HUES64 (cell line): ENCODE measurements around the gene IGF2R.

Experiments used
- H3K27ac ChIP-seq: 2 replicates; pipeline ENCODE4 v1.7.0; 2013; ENCODE audit warnings: low read depth, low read length, inconsistent platforms
- H3K27me3 ChIP-seq: 2 replicates; pipeline ENCODE4 v1.6.1; 2013; ENCODE audit warnings: mild to moderate bottlenecking, low read length; ENCODE audit not compliant: insufficient read depth
- H3K36me3 ChIP-seq: 2 replicates; pipeline ENCODE4 v1.6.1; 2013; ENCODE audit warnings: mild to moderate bottlenecking, low read length; ENCODE audit not compliant: insufficient read depth
- H3K4me1 ChIP-seq: 2 replicates; pipeline ENCODE4 v1.6.1; 2013; ENCODE audit warnings: mild to moderate bottlenecking, low read length, moderate library complexity; ENCODE audit not compliant: insufficient read depth
- H3K4me3 ChIP-seq: 2 replicates; pipeline ENCODE4 v1.5.1; 2013; ENCODE audit warnings: mild to moderate bottlenecking, low read length, moderate library complexity
- H3K9ac ChIP-seq: 2 replicates; pipeline ENCODE4 v1.6.1; 2013; ENCODE audit warnings: mild to moderate bottlenecking, low read depth, low read length
- H3K9me3 ChIP-seq: 2 replicates; pipeline ENCODE4 v1.6.1; 2013; ENCODE audit warnings: low read depth, low read length; ENCODE audit not compliant: insufficient read depth
- WGBS: fragments of 150-250, 120-280 bp; methylation state at CpG from one replicate; pipeline ENCODE4 v1.1.7; 2013; ENCODE audit warnings: missing lambda C conversion rate; 5-methylcytosine and 5-hydroxymethylcytosine counted together

The IGF2R gene

DNA sequence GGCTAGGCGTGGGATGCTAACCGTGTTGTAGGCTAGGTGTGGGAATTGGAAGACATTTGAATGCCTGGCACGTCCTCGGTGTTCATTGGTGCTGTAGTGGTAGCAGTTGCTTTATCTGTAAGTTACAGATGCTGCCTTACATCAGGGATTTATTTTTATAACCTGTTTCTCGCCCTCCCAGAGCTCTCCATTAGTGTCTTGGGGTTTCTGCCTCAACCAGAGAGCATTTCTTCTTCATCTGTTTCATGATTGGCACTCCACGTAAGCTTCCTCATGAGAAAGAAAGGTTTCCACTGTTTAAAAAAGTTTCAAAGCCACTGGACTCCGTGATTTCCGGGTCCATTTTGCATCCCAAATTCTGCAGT, 9.0 kb downstream of the IGF2R start:
- Histone ChIP-seq H3K9ac (no peak overlapping the region), H3K27ac (peak overlapping the region; percentile 52; the same call in 1 of the 2 replicates), H3K4me3 (no peak overlapping the region), H3K4me1 (peaks cover 73% of the 10 kb centered on the region), H3K9me3 (no peaks in the 10 kb centered on the region), H3K27me3 (no peaks in the 10 kb centered on the region), H3K36me3 (no peaks in the 10 kb centered on the region)
- WGBS, result 88% methylated on average over 8 of the region's 8 CpGs

DNA sequence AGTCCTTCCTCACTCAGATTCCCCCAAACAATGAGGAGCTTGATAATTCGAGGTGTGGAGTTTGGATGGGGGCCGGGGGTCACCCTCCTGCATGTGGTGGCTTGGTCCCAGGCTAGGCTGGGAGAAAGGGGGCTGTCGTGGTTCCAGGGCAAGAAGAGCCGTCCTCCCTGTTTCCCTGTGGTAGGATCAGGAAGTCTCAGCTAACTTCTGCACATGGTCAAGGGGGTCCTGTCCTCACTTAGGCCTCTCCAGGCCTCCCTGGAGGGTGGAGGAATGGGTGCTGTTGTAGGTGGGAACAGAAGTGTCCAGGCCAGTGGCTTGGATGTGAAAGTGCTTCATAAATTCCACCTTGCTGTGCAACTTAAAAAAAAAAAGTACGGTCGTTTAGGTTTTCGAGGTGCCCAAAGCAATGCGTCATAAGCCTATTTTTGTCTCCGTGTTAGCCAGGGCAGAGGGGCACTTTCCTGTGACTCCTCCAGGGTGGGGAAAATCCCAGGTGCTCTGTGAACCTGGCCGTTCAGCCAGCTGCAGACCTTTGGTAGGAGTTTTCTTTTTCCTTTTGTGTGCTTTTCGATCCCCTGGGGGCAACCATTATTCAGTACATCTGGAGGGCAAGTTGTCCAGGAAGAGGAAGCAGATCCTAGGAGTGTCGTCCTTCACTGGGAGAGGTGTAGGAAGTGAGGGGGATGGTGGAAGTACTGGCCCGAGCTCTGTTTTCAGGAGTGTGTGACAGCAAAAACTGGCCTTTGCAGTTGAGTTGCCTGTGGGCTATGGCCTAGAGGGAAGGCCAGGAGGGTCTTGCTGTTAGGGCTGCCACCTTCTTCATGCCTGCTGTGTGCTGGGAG, 9.6 kb downstream of the IGF2R start:
- Histone ChIP-seq H3K27me3 (no peaks in the 10 kb centered on the region), H3K4me1 (peaks cover 66% of the 10 kb centered on the region), H3K4me3 (0 out of 2 replicates have a peak overlapping the region, but pooled peaks have one; percentile 1), H3K36me3 (no peaks in the 10 kb centered on the region), H3K27ac (peak overlapping the region; percentile 68), H3K9ac (peak overlapping the region; percentile 8; the same call in 1 of the 2 replicates), H3K9me3 (no peaks in the 10 kb centered on the region)
- 53% methylated on average over 13 of the region's 13 CpGs for WGBS

DNA sequence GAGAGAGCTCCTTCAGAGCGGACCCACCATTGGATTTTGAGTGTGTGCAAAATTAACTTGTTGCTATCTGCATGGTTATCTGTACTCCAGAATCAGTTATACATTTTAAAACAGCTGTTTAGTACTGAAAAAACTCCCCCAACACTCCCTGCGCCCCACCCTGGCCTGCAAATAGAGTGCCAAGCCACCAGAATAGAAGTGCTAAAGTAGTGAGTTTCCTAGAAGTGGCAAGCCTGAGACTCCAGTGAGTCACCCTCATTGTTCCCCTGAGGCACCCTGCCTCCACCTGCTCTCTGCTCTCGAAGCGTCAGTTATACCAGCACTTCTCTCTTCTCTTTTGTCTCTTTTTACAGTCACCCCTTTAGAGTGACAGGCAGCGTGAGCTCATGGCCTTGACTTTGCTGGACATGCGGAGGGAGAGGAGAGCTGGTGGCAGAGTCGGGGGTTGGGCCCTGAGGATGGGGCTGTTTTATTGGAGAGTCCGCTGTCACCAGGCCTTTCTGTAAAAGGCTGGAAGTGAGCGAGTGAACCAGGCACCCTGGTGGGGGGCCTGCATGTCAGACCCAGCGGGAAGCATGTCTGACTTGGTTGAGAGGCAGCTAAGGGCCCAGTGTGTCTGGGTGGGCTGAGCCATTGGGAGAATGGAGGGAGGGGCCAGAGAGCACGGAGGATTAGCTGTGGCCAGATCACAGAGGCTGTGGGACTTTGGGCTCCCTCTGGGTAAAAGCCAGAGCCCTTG, 10.4 kb downstream of the IGF2R start:
- no peaks in the 10 kb centered on the region for H3K9me3 ChIP-seq
- H3K4me3 ChIP-seq, result 0 out of 2 replicates have a peak overlapping the region, but pooled peaks have one; percentile 1
- H3K9ac ChIP-seq, result no peak overlapping the region
- peak overlapping the region; percentile 68; the same call in 1 of the 2 replicates for H3K27ac ChIP-seq
- no peaks in the 10 kb centered on the region for H3K36me3 ChIP-seq
- H3K4me1 ChIP-seq, result peaks cover 58% of the 10 kb centered on the region
- H3K27me3 ChIP-seq, result no peaks in the 10 kb centered on the region
- WGBS, result 39% methylated on average over 11 of the region's 11 CpGs

DNA sequence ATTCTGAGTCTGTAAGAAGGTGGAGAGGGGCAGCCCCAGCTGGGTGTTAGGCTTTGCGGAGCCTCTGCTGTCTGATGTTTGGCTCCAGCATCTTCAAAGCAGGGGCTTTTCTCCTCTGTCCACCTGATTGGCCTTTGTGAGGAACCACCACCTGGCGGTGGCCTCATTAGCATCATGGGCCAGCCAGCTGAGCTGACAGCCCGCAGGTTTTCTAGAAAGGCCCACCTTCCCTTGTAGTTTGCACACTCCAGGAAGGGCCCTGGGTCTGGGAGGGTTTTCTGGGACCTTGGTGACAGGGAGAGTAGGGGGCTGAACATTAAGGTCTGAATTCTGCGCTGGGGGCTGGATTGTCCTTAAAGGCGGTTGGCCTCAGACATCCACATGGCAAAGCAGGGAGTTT, 11.6 kb downstream of the IGF2R start:
- Histone ChIP-seq H3K27ac (no peak overlapping the region), H3K4me1 (peaks cover 52% of the 10 kb centered on the region), H3K9ac (no peak overlapping the region), H3K27me3 (no peaks in the 10 kb centered on the region), H3K9me3 (no peaks in the 10 kb centered on the region), H3K36me3 (no peaks in the 10 kb centered on the region), H3K4me3 (no peak overlapping the region)
- 82% methylated on average over 5 of the region's 5 CpGs for whole genome bisulfite sequencing

DNA sequence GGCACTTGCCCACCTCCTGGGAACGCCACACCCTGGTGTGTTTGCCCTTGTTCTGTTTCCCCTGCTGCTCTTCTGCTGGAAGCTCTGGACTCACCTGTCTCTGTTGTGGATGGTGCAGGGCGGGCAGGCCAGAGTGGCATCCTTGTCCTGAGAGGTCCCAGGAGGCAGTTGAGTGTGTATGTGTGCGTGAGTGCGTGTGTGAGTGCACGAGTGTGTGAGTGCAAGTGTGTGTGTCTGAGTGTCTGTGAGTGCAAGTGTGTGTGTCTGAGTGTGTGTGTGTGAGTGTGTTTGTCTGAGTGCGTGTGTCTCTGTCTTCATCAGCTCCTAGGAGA, 12.2 kb downstream of the IGF2R start:
- Histone ChIP-seq H3K9me3 (no peaks in the 10 kb centered on the region), H3K4me3 (no peak overlapping the region), H3K9ac (no peak overlapping the region), H3K27ac (no peak overlapping the region), H3K4me1 (peaks cover 52% of the 10 kb centered on the region), H3K27me3 (no peaks in the 10 kb centered on the region), H3K36me3 (no peaks in the 10 kb centered on the region)
- WGBS, result 91% methylated on average over 6 of the region's 6 CpGs

DNA sequence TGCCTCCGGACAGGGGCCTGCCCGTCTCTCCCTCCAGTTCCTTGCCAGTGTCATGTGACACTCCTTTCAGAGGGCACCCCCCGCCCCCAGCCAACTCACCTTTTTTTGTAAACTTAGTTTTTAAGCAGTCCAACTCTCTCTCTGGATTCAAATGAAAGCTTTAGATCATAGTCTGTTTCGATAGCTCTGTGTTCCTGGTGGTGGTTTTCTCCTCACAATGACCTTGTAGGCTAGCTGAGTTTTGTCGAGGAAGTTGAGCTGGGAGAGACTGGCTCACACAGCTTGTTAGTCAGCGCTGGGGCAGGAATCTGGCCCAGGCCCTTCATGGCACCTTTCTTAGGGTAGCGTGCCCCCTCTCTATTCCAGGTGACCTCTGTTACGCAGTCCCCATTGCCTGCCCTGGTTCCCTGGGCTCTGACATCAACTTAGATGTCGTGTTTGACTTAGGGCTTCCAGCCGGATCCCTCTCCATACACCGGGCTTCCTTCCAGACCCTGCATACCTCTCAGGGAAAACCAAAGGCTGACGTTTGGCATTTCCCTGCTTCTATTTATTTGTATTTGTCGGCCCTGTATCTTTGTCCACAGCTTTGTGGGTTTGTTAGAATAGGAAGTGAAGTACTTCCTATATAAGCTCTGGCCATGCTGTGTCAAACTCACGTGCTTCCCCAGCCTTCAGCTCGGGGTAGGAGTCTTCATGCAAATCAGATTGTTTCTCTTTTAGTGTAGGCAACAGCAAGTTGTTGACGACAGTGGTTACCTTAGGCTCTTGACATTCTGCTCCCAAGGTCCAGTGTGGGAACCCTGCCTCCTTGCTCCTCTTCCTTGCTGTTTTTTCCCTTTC, 12.7 kb downstream of the IGF2R start:
- H3K4me1 ChIP-seq, result peaks cover 47% of the 10 kb centered on the region
- H3K27ac ChIP-seq, result peak overlapping the region; percentile 19; the same call in 1 of the 2 replicates
- no peaks in the 10 kb centered on the region for H3K36me3 ChIP-seq
- no peaks in the 10 kb centered on the region for H3K9me3 ChIP-seq
- H3K9ac ChIP-seq, result peak overlapping the region; percentile 7; the same call in 1 of the 2 replicates
- H3K4me3 ChIP-seq, result no peak overlapping the region
- WGBS, result 77% methylated on average over 16 of the region's 16 CpGs
- H3K27me3 ChIP-seq, result no peaks in the 10 kb centered on the region

DNA sequence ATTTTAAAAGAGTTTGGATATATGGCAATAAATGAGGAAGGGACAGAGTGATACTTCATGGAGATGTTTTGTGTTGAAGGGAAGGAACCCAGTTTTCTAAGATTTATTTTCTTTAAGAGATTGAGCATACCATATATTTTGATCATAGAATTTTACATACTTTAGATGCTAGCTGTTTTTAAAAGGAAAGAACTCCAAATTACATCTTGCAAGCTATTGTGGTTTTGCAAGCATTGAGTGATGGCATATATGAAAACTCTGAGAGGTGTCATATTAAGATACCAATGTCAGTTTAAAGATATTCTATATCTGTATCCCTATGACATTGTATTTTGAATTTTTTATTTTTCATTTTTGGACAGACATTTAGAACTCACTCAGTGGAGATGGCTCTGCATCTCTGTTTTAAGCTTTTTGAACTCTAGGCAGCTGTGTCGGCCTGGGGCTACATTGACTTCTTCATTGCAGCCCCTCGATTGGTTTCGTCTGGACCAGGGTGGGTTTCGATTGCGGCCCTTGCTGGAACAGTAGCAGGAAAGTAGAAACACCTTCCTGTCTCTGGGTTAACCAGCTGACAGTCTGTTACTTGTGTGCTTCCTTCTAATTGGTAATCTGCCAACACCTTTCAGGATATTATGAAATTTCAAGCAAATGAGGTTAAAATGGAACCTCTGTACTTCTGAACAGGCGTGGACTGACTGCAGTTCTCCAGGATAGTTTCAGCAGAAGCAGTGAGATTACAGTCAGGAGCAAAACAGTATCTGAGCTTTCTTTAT, 14.0 kb downstream of the IGF2R start:
- Histone ChIP-seq H3K9ac (no peak overlapping the region), H3K4me1 (peaks cover 42% of the 10 kb centered on the region), H3K9me3 (no peaks in the 10 kb centered on the region), H3K27ac (no peak overlapping the region), H3K36me3 (no peaks in the 10 kb centered on the region), H3K27me3 (no peaks in the 10 kb centered on the region), H3K4me3 (no peak overlapping the region)
- 92% methylated on average over 6 of the region's 6 CpGs for WGBS

DNA sequence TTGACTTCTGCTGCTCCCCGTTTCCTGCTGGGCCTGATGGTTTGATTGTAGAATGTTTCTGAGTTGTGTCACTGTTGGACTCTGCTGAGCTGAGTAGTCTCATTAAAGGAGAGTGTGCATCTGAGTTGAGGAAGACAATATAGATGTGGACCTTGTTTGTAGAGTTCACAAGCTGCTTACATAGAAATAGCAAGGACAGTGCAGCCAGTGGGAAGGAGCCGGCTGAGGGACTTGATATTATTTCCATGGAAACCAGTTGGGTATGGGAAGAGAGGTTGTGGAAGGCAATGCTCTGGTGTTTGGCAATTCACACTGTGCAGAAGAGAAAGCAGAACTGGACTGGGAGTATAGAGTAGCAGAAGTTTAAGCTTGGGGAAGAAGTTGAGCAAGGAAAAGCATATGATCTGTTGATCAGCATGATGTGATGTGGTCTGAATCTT, 14.8 kb downstream of the IGF2R start:
- Histone ChIP-seq H3K9me3 (no peaks in the 10 kb centered on the region), H3K4me1 (peaks cover 38% of the 10 kb centered on the region), H3K27me3 (no peaks in the 10 kb centered on the region), H3K9ac (no peak overlapping the region), H3K36me3 (no peaks in the 10 kb centered on the region), H3K27ac (no peak overlapping the region), H3K4me3 (no peak overlapping the region)
- WGBS, result 85% methylated on average over 2 of the region's 2 CpGs

DNA sequence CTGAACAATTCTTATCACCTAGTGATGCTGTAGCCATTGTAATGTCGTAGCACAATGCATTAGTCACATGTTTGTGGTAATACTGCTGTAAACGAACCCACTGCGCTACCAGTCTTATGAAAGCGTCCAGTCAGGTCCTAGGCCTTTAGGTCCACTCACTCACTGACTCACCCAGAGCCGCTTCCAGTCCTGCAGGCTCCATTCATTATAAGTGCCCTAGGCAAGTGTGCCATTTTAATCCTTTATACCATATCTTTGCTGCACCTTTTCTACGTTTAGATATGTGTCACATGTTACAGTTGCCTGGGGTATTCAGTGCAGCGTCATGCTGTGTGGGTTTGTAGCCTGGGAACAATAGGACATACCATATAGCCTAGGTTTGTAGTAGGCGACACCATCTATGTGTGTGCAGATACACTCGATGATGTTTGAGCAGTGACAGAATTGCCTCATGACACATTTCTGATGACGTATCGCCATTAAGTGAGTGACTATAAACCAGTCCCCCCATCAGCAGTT, 15.4 kb downstream of the IGF2R start:
- 93% methylated on average over 11 of the region's 11 CpGs for WGBS
- Histone ChIP-seq H3K27ac (no peak overlapping the region), H3K9me3 (no peaks in the 10 kb centered on the region), H3K27me3 (no peaks in the 10 kb centered on the region), H3K9ac (no peak overlapping the region), H3K4me1 (peaks cover 35% of the 10 kb centered on the region), H3K36me3 (no peaks in the 10 kb centered on the region), H3K4me3 (no peak overlapping the region)

DNA sequence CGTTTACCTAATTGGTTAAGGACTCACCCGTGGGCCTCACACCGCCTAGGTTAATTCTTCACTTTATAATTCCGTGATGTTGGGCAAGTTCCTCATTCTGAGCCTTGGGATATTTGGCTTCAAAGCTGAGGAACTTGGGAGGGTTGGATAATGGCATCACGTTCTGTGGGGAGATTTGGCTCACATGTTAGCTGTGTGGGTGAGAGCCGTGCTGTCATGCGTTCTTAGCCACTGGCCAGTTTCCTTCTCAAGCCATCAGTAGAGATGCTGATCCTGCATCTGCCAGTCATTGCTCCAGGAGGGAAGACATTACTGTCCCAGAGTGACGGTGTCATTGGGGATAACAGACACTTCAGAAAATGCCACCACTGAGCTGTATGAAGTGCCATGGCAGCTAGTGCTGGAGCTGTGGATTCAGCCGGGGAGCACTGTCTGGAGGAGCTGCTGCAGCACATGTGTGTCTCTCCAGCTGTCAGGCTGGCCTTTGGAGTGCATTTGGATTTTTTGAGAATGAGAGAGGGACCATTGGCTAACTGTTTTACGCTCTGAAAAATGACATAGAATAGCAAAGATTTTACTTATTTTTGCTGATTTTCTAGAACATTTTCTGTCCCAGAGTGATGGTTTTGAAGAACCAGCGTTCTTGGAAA, 16.5 kb downstream of the IGF2R start:
- Histone ChIP-seq H3K4me1 (peaks cover 27% of the 10 kb centered on the region), H3K4me3 (no peak overlapping the region), H3K9me3 (no peaks in the 10 kb centered on the region), H3K27me3 (no peaks in the 10 kb centered on the region), H3K36me3 (no peaks in the 10 kb centered on the region), H3K27ac (no peak overlapping the region), H3K9ac (no peak overlapping the region)
- WGBS, result 92% methylated on average over 11 of the region's 11 CpGs
